ENCODE measurements around the gene SLC22A1. TPM values are rescaled to one million over a fixed set of nuclear protein-coding genes. Genes with fewer than 3 reads are reported as not detected.

SLC22A1 gene
- total and polyA plus RNA-seq, 2 of the 4 experiments (the other 2 are of a cell fraction), result 0.10 TPM; not detected in 1

DNA sequence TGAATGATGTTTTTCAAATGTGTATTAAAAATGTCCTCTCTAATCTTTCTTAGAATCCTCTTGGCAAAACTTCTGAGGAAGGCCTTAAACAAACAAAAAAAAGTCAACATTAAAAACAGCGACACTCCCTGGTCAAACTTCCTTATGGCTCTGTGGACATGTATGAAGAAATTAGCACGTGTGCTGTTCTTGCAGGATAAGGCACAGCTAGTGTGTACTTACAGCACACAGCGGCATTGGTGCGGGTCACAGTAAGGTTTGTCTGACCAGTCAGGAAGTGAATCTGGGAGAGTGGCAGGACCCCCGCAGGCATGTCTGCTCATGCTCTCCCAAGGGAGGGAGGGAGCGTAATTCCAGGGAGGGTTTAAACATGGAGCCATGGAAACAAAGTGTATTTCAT is 38.8 kb downstream of the SLC22A1 start:
- H4K91ac ChIP-seq (ENCODE audit: insufficient read depth, low read depth, low read length), result no peak overlapping the region
- BruUV-seq (replicated peaks), result no TSS peak
- H3K56ac ChIP-seq (ENCODE audit: extremely low read depth, insufficient read depth, low read length), result no peak overlapping the region
- in situ Hi-C loops (cut with MboI; ENCODE audit: low sequenced_read_pairs) (no loop called here), dilution Hi-C loops (cut with HindIII; ENCODE audit: low sequenced_read_pairs, unreplicated experiment) (no loop called here), intact Hi-C loops (cut with micrococcal nuclease) (no loop called here)
- no peaks in the 10 kb centered on the region for H4K20me1 ChIP-seq (ENCODE audit: insufficient read depth, low read length)
- no peaks in the 10 kb centered on the region for H3K79me1 ChIP-seq (ENCODE audit: low read depth in 1 of 2, low read length in 2 of 2)
- no peak for ATAC-seq (ENCODE audit: low read depth)
- no peak overlapping the region for H4K8ac ChIP-seq (ENCODE audit: low read depth in 2 of 2, low read length in 2 of 2)
- no peak overlapping the region for H3K4ac ChIP-seq (ENCODE audit: low read depth, low read length)
- H2AK9ac ChIP-seq (replicated peaks; ENCODE audit: low read depth, low read length, poor library complexity), result no peak overlapping the region
- H3K9me1 ChIP-seq (ENCODE audit: insufficient read depth, low read length), result no peaks in the 10 kb centered on the region
- H2BK5ac ChIP-seq (ENCODE audit: low read depth, low read length, poor library complexity, severe bottlenecking), result no peak overlapping the region
- H3K4me1 ChIP-seq (ENCODE audit: control insufficient read depth, insufficient read depth, low read length), result no peaks in the 10 kb centered on the region; the same call in 1 of the 2 replicates
- no peak overlapping the region for H4K5ac ChIP-seq (ENCODE audit: low read depth, low read length)
- no peak overlapping the region for H3K18ac ChIP-seq (ENCODE audit: low read depth, low read length)
- TF ChIP-seq RFX5 (IDR thresholded peaks at IDR 0.05; ENCODE audit: low read depth, low read length) (no peak), NFE2L2 (IDR thresholded peaks at IDR 0.05; ENCODE audit: low read depth, low read length) (no peak), MXI1 (IDR thresholded peaks at IDR 0.05; ENCODE audit: borderline replicate concordance, low read depth, low read length) (no peak), MAZ (IDR thresholded peaks at IDR 0.05; ENCODE audit: borderline replicate concordance, low read depth, low read length) (no peak), MAFK (IDR thresholded peaks at IDR 0.05; ENCODE audit: low read depth, low read length) (no peak), POLR2A (IDR thresholded peaks at IDR 0.05; ENCODE audit: low read depth, low read length) (no peak)
- TF ChIP-seq, protein P1, sequence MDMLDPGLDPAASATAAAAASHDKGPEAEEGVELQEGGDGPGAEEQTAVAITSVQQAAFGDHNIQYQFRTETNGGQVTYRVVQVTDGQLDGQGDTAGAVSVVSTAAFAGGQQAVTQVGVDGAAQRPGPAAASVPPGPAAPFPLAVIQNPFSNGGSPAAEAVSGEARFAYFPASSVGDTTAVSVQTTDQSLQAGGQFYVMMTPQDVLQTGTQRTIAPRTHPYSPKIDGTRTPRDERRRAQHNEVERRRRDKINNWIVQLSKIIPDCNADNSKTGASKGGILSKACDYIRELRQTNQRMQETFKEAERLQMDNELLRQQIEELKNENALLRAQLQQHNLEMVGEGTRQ (IDR thresholded peaks at IDR 0.05; ENCODE audit: low read depth, low read length), result no peak
- TF ChIP-seq, protein P2, sequence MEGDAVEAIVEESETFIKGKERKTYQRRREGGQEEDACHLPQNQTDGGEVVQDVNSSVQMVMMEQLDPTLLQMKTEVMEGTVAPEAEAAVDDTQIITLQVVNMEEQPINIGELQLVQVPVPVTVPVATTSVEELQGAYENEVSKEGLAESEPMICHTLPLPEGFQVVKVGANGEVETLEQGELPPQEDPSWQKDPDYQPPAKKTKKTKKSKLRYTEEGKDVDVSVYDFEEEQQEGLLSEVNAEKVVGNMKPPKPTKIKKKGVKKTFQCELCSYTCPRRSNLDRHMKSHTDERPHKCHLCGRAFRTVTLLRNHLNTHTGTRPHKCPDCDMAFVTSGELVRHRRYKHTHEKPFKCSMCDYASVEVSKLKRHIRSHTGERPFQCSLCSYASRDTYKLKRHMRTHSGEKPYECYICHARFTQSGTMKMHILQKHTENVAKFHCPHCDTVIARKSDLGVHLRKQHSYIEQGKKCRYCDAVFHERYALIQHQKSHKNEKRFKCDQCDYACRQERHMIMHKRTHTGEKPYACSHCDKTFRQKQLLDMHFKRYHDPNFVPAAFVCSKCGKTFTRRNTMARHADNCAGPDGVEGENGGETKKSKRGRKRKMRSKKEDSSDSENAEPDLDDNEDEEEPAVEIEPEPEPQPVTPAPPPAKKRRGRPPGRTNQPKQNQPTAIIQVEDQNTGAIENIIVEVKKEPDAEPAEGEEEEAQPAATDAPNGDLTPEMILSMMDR (conservative IDR thresholded peaks at IDR 0.05; ENCODE audit: low read depth, low read length), result peak; percentile 25
- DNase-seq, result peak; percentile 20
- no peak overlapping the region for H2BK15ac ChIP-seq (ENCODE audit: low read depth, low read length)
- no peak overlapping the region for H3K9ac ChIP-seq (ENCODE audit: low read depth, low read length)
- no peak overlapping the region for H3K4me3 ChIP-seq (ENCODE audit: insufficient read depth, low read depth, low read length)
- H3K14ac ChIP-seq (replicated peaks; ENCODE audit: low read depth, low read length), result no peak overlapping the region
- no peak overlapping the region for H3K4me2 ChIP-seq (ENCODE audit: low read depth, low read length)
- CTCF ChIA-PET, result interaction anchor here (1.6 kb wide), 1 partner anchor 22 kb away, joined by 5 read pairs; no protein-coding TSS in a partner anchor
- WGBS, 2 experiments (ENCODE audit: extremely low coverage in 2 of 2, insufficient read length in 1 of 2), result 50% methylated on average over 2 of the region's 6 CpGs; no CpG with 5 or more reads in 1 of the 2 experiments
- POLR2A ChIA-PET (ENCODE audit: unreplicated experiment), result no interaction called here
- no peak overlapping the region for H2BK20ac ChIP-seq (ENCODE audit: low read depth, low read length)
- H3K9me3 ChIP-seq (ENCODE audit: control insufficient read depth, insufficient read depth, low read length), result no peaks in the 10 kb centered on the region
- no peak overlapping the region for H2BK120ac ChIP-seq (ENCODE audit: low read depth, low read length)
- no peak overlapping the region for H3K27ac ChIP-seq (ENCODE audit: insufficient read depth, low read length)
- H2AK5ac ChIP-seq (ENCODE audit: low read depth, low read length), result no peak overlapping the region
- no peaks in the 10 kb centered on the region for H3K36me3 ChIP-seq (ENCODE audit: control insufficient read depth, insufficient read depth, low read length)
- peak overlapping the region; percentile 47 for H2AFZ ChIP-seq (replicated peaks; ENCODE audit: low read length, poor library complexity)
- no peak overlapping the region for H3K23ac ChIP-seq (ENCODE audit: low read depth, low read length)
- no peaks in the 10 kb centered on the region for H3K27me3 ChIP-seq (ENCODE audit: control insufficient read depth, insufficient read depth, low read length)
